Hepatocyte (in vitro differentiated cells): ENCODE data around the gene SPATS2. TPM values are rescaled to one million over a fixed set of nuclear protein-coding genes. Genes with fewer than 3 reads are reported as not detected.
A peak's percentile ranks its signal among the peaks of the same experiment; 100 is the strongest.
"Not testable (repeated sequence)": the region's sequence is repeated elsewhere in the genome, so short reads cannot be mapped to it uniquely, and the experiment has no call there.

ENCODE experiments used
- DNase-seq: peaks from one replicate; pipeline ENCODE4 v3.0.0-alpha.2; 2016; ENCODE audit warnings: low spot score
- H2AFZ ChIP-seq: fragments of 200-600 bp; sonication (generic); 2 replicates; pipeline ENCODE4 v1.6.0; 2016; ENCODE audit warnings: antibody characterized with exemption, mild to moderate bottlenecking
- H3K27ac ChIP-seq: fragments of 200-600 bp; sonication (generic); 2 replicates; pipeline ENCODE4 v1.5.1; 2016; ENCODE audit warnings: mild to moderate bottlenecking
- H3K27me3 ChIP-seq: fragments of 200-600 bp; sonication (generic); 2 replicates; pipeline ENCODE4 v1.6.1; 2016
- H3K36me3 ChIP-seq: fragments of 200-600 bp; sonication (generic); replicated peaks from 2 replicates; pipeline ENCODE4 v1.5.1; 2016; ENCODE audit warnings: low read depth; ENCODE audit not compliant: insufficient read depth
- H3K4me1 ChIP-seq: fragments of 200-600 bp; sonication (generic); 2 replicates; pipeline ENCODE4 v1.5.1; 2016; ENCODE audit warnings: mild to moderate bottlenecking, moderate library complexity; ENCODE audit not compliant: insufficient read depth
- H3K4me2 ChIP-seq: fragments of 200-600 bp; sonication (generic); 2 replicates; pipeline ENCODE4 v1.6.0; 2016
- H3K4me3 ChIP-seq: fragments of 200-600 bp; sonication (generic); 2 replicates; pipeline ENCODE4 v1.5.1; 2016; ENCODE audit warnings: mild to moderate bottlenecking
- H3K79me2 ChIP-seq: fragments of 200-600 bp; sonication (generic); 2 replicates; pipeline ENCODE4 v1.6.0; 2017; ENCODE audit warnings: mild to moderate bottlenecking
- H3K9me2 ChIP-seq: fragments of 200-600 bp; sonication (generic); replicated peaks from 2 replicates; pipeline ENCODE4 v1.6.0; 2017; ENCODE audit warnings: mild to moderate bottlenecking; ENCODE audit not compliant: insufficient read depth
- H3K9me3 ChIP-seq: fragments of 200-600 bp; sonication (generic); 2 replicates; pipeline ENCODE4 v1.5.1; 2016; ENCODE audit warnings: low read depth, mild to moderate bottlenecking
- H4K20me1 ChIP-seq: fragments of 200-600 bp; sonication (generic); 2 replicates; pipeline ENCODE4 v1.6.0; 2016; ENCODE audit warnings: mild to moderate bottlenecking; ENCODE audit not compliant: insufficient read depth, poor library complexity, severe bottlenecking
- EZH2 ChIP-seq: fragments of 200-600 bp; sonication (generic); IDR thresholded peaks from 2 replicates; pipeline ENCODE4 v1.6.1; 2016; ENCODE audit warnings: antibody characterized with exemption, mild to moderate bottlenecking, borderline replicate concordance
- EZH2phosphoT487 ChIP-seq: fragments of 200-600 bp; sonication (generic); IDR thresholded peaks from one replicate; pipeline ENCODE4 v1.6.1; 2018; ENCODE audit warnings: antibody characterized with exemption, mild to moderate bottlenecking, low read depth, moderate library complexity; ENCODE audit not compliant: unreplicated experiment, severe bottlenecking
- WGBS: methylation state at CpG from one replicate; pipeline ENCODE4 v1.1.6; 2016; ENCODE audit warnings: low lambda C conversion rate; ENCODE audit errors: missing lambda C conversion rate; 5-methylcytosine and 5-hydroxymethylcytosine counted together
- polyA plus RNA-seq: library from polyadenylated mRNA; unstranded; fragments of >200 nt; fragmentation: Nextera tagmentation; extraction: Ambion mirVana; gene quantifications from 2 replicates; pipeline ENCODE4 v1.2.1, GENCODE V29; 2016
- total RNA-seq: library from RNA; depleted of rRNA; stranded (reverse); fragments of >200 nt; gene quantifications from 2 replicates; pipeline ENCODE4 v1.2.3, GENCODE V29; 2014
- TF ChIP-seq, protein P1 (sequence below): fragments of 200-600 bp; sonication (generic); IDR thresholded peaks from 2 replicates; pipeline ENCODE4 v1.5.1; 2016; ENCODE audit warnings: antibody characterized with exemption, mild to moderate bottlenecking; ENCODE audit not compliant: poor library complexity

Gene SPATS2
- total and polyA plus RNA-seq, 2 experiments from 2014 or later, result 24.9 to 39.8 TPM

DNA sequence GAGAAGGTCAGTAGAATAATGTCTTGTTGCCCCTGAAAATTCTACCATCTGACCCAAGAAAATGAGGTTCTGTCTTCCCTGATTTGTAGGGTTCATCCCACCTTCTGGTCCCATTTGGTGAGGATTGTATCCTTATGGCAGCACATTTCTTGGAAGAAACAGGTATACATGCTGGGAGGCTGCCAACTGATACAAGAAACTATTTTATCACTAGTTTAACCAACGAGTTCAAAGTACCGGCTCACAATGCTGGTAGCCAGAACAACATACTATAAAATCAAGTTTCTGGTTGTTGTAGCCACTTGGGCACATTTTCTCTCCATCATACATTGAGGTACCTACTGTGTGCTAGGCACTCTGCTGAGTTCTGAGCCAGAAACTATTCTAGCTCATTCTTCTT is 164.5 kb downstream of the SPATS2 start:
- no peaks in the 10 kb centered on the region for H4K20me1 ChIP-seq
- H3K4me2 ChIP-seq, result no peak overlapping the region
- peaks cover 15% of the 10 kb centered on the region for H3K27me3 ChIP-seq
- no peak overlapping the region for H3K27ac ChIP-seq
- no peak for DNase-seq
- no peak overlapping the region for H3K4me3 ChIP-seq
- 87% methylated on average over 2 of the region's 2 CpGs for WGBS
- no peaks in the 10 kb centered on the region for H3K9me3 ChIP-seq
- no peaks in the 10 kb centered on the region for H3K79me2 ChIP-seq
- H3K36me3 ChIP-seq, result no peaks in the 10 kb centered on the region
- H3K4me1 ChIP-seq, result no peaks in the 10 kb centered on the region
- TF ChIP-seq, protein P1, sequence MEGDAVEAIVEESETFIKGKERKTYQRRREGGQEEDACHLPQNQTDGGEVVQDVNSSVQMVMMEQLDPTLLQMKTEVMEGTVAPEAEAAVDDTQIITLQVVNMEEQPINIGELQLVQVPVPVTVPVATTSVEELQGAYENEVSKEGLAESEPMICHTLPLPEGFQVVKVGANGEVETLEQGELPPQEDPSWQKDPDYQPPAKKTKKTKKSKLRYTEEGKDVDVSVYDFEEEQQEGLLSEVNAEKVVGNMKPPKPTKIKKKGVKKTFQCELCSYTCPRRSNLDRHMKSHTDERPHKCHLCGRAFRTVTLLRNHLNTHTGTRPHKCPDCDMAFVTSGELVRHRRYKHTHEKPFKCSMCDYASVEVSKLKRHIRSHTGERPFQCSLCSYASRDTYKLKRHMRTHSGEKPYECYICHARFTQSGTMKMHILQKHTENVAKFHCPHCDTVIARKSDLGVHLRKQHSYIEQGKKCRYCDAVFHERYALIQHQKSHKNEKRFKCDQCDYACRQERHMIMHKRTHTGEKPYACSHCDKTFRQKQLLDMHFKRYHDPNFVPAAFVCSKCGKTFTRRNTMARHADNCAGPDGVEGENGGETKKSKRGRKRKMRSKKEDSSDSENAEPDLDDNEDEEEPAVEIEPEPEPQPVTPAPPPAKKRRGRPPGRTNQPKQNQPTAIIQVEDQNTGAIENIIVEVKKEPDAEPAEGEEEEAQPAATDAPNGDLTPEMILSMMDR, result no peak
- no peak for TF ChIP-seq EZH2phosphoT487
- no peak for TF ChIP-seq EZH2
- no peak overlapping the region for H2AFZ ChIP-seq
- no peaks in the 10 kb centered on the region for H3K9me2 ChIP-seq

DNA sequence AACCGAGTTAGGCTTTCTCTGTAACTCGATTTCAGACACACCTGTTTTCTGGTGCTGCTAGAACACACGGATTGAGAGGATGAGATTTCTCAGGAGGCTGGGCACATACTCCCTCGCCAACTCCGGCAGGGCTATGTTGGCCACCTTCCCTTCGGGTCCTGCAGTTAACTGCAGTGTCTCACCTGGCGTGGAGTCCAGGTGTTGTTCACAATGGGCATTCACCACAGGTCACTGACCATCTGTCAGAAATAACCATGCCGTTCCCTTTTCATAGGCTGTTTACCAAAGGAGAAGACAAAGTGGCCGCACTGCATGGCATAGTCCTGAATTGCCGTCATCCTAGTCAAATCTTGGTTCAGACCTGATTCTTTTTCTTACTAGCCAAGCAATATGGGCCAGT is 166.1 kb downstream of the SPATS2 start:
- Histone ChIP-seq H3K9me2 (no peaks in the 10 kb centered on the region), H3K27ac (no peak overlapping the region), H3K79me2 (no peaks in the 10 kb centered on the region), H4K20me1 (no peaks in the 10 kb centered on the region), H3K4me3 (no peak overlapping the region), H3K27me3 (peaks cover 30% of the 10 kb centered on the region), H3K36me3 (no peaks in the 10 kb centered on the region), H3K4me2 (no peak overlapping the region), H3K9me3 (no peaks in the 10 kb centered on the region), H3K4me1 (peaks cover 9% of the 10 kb centered on the region), H2AFZ (no peak overlapping the region)
- TF ChIP-seq, protein P1, result no peak
- TF ChIP-seq EZH2phosphoT487 (no peak), EZH2 (no peak)
- WGBS, result 91% methylated on average over 10 of the region's 10 CpGs
- no peak for DNase-seq

DNA sequence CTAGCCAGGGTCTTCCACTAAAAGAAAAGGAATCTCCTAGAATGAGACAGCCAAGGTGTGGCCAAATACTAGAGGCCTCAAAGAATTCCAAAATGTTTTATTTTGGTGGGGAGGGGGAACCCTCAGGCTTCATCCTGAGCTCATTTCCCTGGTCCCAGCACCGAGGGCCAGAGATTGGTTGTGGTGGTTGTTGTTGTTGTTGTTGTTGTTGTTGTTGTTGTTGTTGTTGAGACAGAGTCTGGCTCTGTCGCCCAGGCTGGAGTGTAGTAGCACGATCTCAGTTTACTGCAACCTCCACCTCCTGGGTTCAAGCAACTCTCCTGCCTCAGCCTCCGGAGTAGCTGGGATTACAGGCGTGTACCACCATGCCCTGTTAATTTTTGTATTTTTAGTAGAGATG is 166.9 kb downstream of the SPATS2 start:
- not testable (repeated sequence) for H3K36me3 ChIP-seq, H3K27ac ChIP-seq, H3K79me2 ChIP-seq, H3K9me3 ChIP-seq, DNase-seq, H4K20me1 ChIP-seq, H3K4me3 ChIP-seq, H3K4me2 ChIP-seq, H3K9me2 ChIP-seq, H2AFZ ChIP-seq
- peaks cover 34% of the 10 kb centered on the region for H3K27me3 ChIP-seq
- peaks cover 15% of the 10 kb centered on the region for H3K4me1 ChIP-seq
- 93% methylated on average over 5 of the region's 5 CpGs for WGBS

DNA sequence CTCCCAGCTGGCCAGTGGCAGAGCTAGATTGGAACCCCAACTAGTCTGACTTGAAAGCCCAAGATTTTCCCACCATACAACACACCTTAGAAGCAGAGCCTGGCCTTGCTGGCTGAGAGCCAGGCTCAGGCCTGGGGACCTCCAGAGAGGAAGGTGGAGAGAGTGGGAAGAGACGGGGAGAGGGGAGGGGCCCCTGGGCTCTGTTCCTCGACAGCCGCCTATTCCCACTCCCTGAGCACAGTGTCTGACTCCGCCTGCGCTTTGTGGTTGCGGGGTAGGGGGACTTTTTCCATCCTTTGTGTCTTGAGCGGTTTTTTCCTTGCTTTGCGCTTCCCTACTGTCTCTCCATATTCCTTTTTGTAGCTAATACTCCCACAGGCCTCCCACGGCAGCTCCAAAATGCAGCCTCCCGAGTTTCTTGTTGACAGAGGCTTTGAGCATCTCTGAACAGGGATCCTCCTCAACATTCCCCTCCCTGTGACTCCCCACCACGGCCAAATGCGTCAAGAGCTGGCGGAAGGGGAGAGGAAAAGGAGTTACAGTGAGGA is 167.5 kb downstream of the SPATS2 start:
- TF ChIP-seq, protein P1, result no peak
- no peak for TF ChIP-seq EZH2
- no peak for TF ChIP-seq EZH2phosphoT487
- H3K36me3 ChIP-seq, result no peaks in the 10 kb centered on the region
- no peak overlapping the region for H3K4me2 ChIP-seq
- peak; percentile 5 for DNase-seq
- no peaks in the 10 kb centered on the region for H4K20me1 ChIP-seq
- WGBS, result 64% methylated on average over 13 of the region's 13 CpGs
- no peaks in the 10 kb centered on the region for H3K79me2 ChIP-seq
- H3K9me2 ChIP-seq, result no peaks in the 10 kb centered on the region
- H3K27me3 ChIP-seq, result peaks cover 40% of the 10 kb centered on the region
- peaks cover 15% of the 10 kb centered on the region for H3K4me1 ChIP-seq
- no peak overlapping the region for H3K4me3 ChIP-seq
- no peak overlapping the region for H3K27ac ChIP-seq
- no peak overlapping the region for H2AFZ ChIP-seq
- H3K9me3 ChIP-seq, result no peaks in the 10 kb centered on the region
